Activated naive CD4-positive, alpha-beta T cell treated with anti-CD3 and anti-CD28 coated beads for 36 hours (primary cell): Measurements from ENCODE around the gene SPEN. TPM values are rescaled to one million over a fixed set of nuclear protein-coding genes. Genes with fewer than 3 reads are reported as not detected.
A peak's percentile ranks its signal among the peaks of the same experiment; 100 is the strongest.
"Not testable (repeated sequence)": the region's sequence is repeated elsewhere in the genome, so short reads cannot be mapped to it uniquely, and the experiment has no call there.

Source experiments
- CTCF ChIA-PET: fragments of 350-600 bp; sonication (Branson Sonifier 250); formaldehyde crosslinking; loops from one replicate; lab custom pipeline; 2021; ENCODE audit warnings: antibody characterized with exemption; lab: Charles Lee
- DNase-seq: peaks from one replicate; pipeline ENCODE4 v3.0.0-alpha.2; 2020
- H3K27ac Mint-ChIP-seq: one replicate; pipeline ENCODE4 v1.8.0; 2021; ENCODE audit warnings: mild to moderate bottlenecking, mixed read lengths
- H3K27me3 Mint-ChIP-seq: one replicate; pipeline ENCODE4 v1.8.0; 2021; ENCODE audit warnings: low read depth, mixed read lengths
- H3K36me3 Mint-ChIP-seq: one replicate; pipeline ENCODE4 v1.8.0; 2021; ENCODE audit warnings: low read depth, mixed read lengths
- H3K4me1 Mint-ChIP-seq: one replicate; pipeline ENCODE4 v1.8.0; 2021; ENCODE audit warnings: low read depth, mixed read lengths
- H3K4me3 Mint-ChIP-seq: one replicate; pipeline ENCODE4 v1.8.0; 2021; ENCODE audit warnings: mild to moderate bottlenecking, moderate library complexity, mixed read lengths
- H3K9me3 Mint-ChIP-seq: one replicate; pipeline ENCODE4 v1.8.0; 2021; ENCODE audit warnings: mixed read lengths
- intact Hi-C: fragments of 100-400 bp; cut with micrococcal nuclease; formaldehyde crosslinking; loops from one replicate; pipeline ENCODE4 v1.15.1; 2023
- total RNA-seq, 2 experiments: library from RNA; stranded (reverse); gene quantifications; one replicate each; pipeline ENCODE4 v1.2.3, GENCODE V29; 2021

SPEN gene
- total RNA-seq, 2 experiments from 2014 or later, result 30.7 to 33.7 TPM

DNA sequence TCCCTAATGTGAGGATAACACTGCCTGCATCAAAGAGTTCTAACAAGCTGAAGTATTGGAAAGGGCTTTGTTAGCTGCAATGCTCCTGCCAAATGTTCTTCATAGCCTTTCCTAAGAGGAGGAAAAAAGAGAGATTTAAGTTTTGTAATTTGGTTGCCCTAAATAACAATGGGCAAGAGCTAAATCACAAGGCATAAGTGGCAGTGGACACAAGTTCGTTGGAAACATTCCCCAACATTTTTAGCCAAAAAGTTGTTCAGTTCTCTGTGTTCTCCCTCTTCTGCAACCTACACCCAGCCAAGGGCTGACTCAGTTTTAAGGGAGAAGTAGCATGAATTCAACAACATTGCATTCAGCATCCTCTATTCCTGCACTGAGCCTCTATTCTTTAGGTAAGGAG, 37.4 kb upstream of the SPEN start:
- no peak overlapping the region for H3K4me3 Mint-ChIP-seq
- intact Hi-C loops, result no loop called here
- no peaks in the 10 kb centered on the region for H3K4me1 Mint-ChIP-seq
- no peaks in the 10 kb centered on the region for H3K9me3 Mint-ChIP-seq
- H3K27ac Mint-ChIP-seq, result no peak overlapping the region
- CTCF ChIA-PET, result interaction anchor here (1.3 kb wide), 1 partner anchor 18 kb away, joined by 4 read pairs; no protein-coding TSS in a partner anchor
- H3K36me3 Mint-ChIP-seq, result no peaks in the 10 kb centered on the region
- no peaks in the 10 kb centered on the region for H3K27me3 Mint-ChIP-seq
- DNase-seq, result no peak

DNA sequence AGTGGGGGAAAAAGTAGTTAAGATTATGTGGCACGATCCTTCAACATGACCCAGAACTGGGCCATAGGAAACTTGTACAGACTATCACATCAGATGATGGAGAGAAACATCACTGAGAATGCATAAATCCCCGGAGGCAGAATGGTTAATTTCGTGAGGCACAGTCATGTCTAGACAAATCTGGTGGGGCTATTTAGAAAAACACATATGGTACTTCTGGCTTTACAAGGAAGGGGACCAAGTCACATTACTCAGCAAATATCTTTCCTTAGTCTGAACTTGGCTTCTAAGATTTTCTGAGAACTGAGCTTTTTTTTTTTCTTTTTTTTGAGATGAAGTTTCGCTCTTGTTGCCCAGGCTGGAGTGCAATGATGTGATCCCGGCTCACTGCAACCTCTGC, 30.8 kb upstream of the SPEN start:
- no peak overlapping the region for H3K27ac Mint-ChIP-seq
- intact Hi-C loops, result loop anchor here (5.0 kb wide), 2 partner anchors 86 to 101 kb away; no protein-coding TSS in a partner anchor
- no peak for DNase-seq

DNA sequence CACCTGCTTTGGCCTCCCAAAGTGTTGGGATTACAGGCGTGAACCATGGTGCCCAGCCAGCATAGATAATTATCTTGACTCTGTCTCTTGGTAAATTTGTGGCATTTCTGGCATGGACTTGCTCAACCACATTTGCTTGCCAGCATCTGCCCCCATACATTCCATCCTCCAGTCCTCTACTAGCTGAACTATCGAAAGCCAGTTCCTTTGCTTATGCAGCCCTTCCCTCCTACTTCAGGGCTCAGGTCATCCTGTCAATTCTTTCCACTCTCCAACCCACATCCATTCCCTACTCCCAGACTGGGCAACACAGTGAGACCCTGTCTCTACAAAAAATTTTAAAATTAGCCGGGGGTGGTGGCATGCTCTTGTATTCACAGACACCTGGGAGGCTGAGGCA, 27.0 kb upstream of the SPEN start:
- Mint-ChIP-seq H3K4me3 (no peak overlapping the region), H3K36me3 (no peaks in the 10 kb centered on the region), H3K9me3 (no peaks in the 10 kb centered on the region), H3K4me1 (peaks cover 5% of the 10 kb centered on the region), H3K27me3 (no peaks in the 10 kb centered on the region), H3K27ac (no peak overlapping the region)
- no peak for DNase-seq
- intact Hi-C loops, result no loop called here
- CTCF ChIA-PET, result no interaction called here

More for the DNA sequence above, 30.8 kb upstream of the SPEN start:
- CTCF ChIA-PET, result interaction anchor here (0.7 to 1.8 kb wide), 2 partner anchors 189 to 191 kb away, joined by 3 to 6 read pairs; no protein-coding TSS in a partner anchor
- Mint-ChIP-seq H3K4me1 (peaks cover 4% of the 10 kb centered on the region), H3K36me3 (no peaks in the 10 kb centered on the region), H3K27me3 (no peaks in the 10 kb centered on the region), H3K4me3 (no peak overlapping the region), H3K9me3 (no peaks in the 10 kb centered on the region)

DNA sequence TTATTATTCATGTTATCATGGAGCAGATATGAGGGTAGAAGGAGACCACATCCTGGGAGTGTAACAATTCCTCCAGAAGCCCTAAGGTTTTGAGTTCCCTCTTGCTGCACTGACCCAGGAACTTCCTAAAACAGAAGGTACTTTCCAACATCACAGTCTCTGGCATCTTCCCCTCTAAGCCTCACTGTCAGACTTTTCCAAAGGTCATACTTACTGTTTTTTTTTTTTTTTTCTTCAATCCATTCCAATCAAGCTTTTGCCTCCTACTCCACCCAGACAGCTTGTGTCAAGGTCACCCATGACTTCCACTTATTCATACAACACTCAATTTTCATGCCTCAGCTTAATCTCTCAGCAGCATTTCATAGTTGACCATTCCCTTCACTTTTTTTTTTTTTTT, 21.7 kb upstream of the SPEN start:
- H3K4me1 Mint-ChIP-seq, result peaks cover 13% of the 10 kb centered on the region
- intact Hi-C loops, result no loop called here
- CTCF ChIA-PET, result no interaction called here

DNA sequence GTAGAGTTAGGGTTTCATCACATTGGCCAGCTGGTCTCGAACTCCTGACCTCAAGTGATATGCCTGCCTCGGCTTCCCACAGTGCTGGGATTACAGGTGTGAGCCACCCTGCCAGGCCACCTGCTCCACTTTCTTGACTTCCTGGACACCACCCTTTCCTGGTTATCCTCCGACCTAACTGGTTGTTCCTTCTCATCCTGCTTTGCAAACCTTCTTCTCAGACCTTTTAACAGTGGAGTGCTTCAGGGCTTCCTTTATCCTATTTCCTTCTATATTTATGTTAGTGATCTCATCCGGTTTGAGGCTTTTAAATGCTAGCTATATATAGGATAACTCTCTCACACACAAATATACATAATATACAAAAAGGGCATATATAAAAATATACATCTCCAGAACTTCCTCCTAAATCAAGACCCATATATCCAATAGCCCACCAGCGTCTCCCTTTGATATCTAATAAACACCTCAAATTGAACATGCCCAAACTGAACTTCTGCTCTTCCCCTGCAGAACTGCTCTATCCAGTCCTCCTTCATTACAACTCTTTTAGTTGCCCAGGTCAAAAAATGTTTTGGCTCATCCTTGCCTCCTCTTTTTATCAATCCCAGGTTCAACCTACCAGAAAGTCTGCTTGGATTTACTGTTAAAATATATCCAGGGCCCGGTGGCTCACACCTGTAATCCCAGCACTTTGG, 20.5 kb upstream of the SPEN start:
- CTCF ChIA-PET, result no interaction called here

More for the DNA sequence above, 21.7 kb upstream of the SPEN start:
- no peak for DNase-seq
- H3K27me3 Mint-ChIP-seq, result no peaks in the 10 kb centered on the region
- no peak overlapping the region for H3K4me3 Mint-ChIP-seq
- no peak overlapping the region for H3K27ac Mint-ChIP-seq
- H3K36me3 Mint-ChIP-seq, result no peaks in the 10 kb centered on the region
- no peaks in the 10 kb centered on the region for H3K9me3 Mint-ChIP-seq

DNA sequence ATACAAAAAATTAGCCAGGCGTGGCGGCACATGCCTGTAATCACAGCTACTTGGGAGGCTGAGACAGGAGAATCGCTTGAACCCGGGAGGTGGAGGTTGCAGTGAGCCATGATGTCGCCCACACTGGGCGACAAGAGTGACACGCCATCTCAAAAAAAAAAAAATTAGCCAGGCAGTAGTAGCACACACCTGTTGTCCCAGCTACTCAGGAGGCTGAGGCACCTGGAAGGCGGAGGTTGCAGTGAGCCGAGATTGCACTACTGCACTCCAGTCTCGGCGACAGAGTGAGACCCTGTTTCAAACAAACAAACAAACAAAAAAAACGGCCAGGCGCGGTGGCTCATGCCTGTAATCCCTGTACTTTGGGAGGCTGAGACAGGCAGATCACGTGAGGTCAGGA, 19.9 kb upstream of the SPEN start:
- H3K27ac Mint-ChIP-seq, DNase-seq, H3K36me3 Mint-ChIP-seq, H3K27me3 Mint-ChIP-seq, H3K9me3 Mint-ChIP-seq, intact Hi-C loops, H3K4me3 Mint-ChIP-seq: not testable (repeated sequence)
- H3K4me1 Mint-ChIP-seq, result peaks cover 17% of the 10 kb centered on the region
- CTCF ChIA-PET, result interaction anchor here (0.6 to 0.7 kb wide), 2 partner anchors 21 to 59 kb away, joined by 3 read pairs; no protein-coding TSS in a partner anchor

More for the DNA sequence above, 20.5 kb upstream of the SPEN start:
- H3K27ac Mint-ChIP-seq, result no peak overlapping the region
- H3K27me3 Mint-ChIP-seq, result no peaks in the 10 kb centered on the region
- H3K4me1 Mint-ChIP-seq, result peaks cover 17% of the 10 kb centered on the region
- H3K36me3 Mint-ChIP-seq, result no peaks in the 10 kb centered on the region
- intact Hi-C loops, result no loop called here
- DNase-seq, result no peak
- H3K4me3 Mint-ChIP-seq, result no peak overlapping the region
- no peaks in the 10 kb centered on the region for H3K9me3 Mint-ChIP-seq

DNA sequence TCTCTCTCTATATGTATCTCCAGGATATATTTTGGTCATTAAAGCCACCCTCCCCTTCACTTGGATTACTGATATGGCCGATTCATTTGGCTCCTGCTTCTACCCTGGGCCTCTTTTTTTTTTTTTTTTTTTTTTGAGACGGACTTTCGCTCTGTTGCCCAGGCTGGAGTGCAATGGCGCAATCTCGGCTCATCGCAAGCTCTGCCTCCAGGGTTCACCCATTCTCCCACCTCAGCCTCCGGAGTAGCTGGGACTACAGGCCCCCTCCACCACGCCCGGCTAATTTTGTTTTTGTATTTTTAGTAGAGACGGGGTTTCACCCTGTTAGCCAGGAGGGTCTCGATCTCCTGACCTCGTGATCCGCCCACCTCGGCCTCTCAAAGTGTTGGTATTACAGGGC, 18.6 kb upstream of the SPEN start:
- DNase-seq, H3K9me3 Mint-ChIP-seq, H3K4me3 Mint-ChIP-seq, H3K27ac Mint-ChIP-seq, H3K27me3 Mint-ChIP-seq, H3K36me3 Mint-ChIP-seq, intact Hi-C loops, CTCF ChIA-PET: not testable (repeated sequence)
- peaks cover 22% of the 10 kb centered on the region for H3K4me1 Mint-ChIP-seq

DNA sequence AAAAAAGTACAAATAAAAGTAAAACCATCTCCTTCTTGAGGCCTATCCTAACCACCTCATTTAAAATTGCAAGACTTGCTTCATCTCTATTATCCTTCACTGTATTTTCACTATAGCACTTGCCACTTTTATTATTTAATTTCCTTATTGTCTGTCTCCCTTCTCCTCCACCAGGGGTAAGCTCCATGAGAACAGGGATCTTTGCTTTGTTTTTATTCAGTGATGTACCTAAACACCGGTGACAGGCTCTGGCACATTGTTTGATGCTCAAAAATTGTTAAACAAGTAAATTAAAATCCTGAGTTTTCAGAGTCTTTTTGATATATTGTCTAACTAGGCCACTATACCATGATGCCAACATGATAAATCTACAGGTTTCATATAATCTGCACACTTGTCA, 17.2 kb upstream of the SPEN start:
- CTCF ChIA-PET, result interaction anchor here (0.6 to 1.2 kb wide), 2 partner anchors 15 to 76 kb away, joined by 4 to 5 read pairs; no protein-coding TSS in a partner anchor
- Mint-ChIP-seq H3K27ac (no peak overlapping the region), H3K9me3 (no peaks in the 10 kb centered on the region), H3K36me3 (no peaks in the 10 kb centered on the region), H3K27me3 (no peaks in the 10 kb centered on the region), H3K4me1 (peaks cover 22% of the 10 kb centered on the region), H3K4me3 (no peak overlapping the region)
- intact Hi-C loops, result loop anchor here (10.0 kb wide), 4 partner anchors 335 to 1075 kb away; partner anchors contain the start of genes CPLANE2 and FHAD1
- no peak for DNase-seq

DNA sequence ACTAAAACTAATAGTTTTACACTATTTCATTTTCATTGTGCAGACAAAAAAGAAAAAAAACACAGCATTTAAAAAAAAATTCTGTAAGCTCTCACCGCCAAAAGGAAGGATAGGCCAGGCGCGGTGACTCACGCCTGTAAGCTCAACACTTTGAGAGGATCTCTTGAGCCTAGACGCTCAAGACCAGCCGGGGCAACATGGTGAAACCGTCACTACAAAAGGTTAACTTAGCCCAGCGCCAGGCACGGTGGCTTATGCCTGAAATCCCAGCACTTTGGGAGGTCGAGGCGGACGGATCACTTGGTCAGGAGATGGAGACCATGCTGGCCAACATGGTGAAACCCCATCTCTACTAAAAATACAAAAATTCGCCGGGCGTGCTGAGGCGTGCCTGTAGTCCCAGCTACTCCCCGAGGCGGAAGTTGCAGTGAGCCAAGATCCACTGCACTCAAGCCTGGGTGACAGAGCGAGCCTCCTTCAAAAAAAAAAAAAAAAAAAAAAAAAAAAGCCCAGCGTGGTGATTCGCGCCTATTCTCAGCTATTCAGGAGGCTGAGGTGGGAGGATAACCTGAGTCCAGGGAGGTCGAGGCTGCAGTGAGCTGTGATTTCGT, 14.3 kb upstream of the SPEN start:
- peak overlapping the region; percentile 95 for H3K27ac Mint-ChIP-seq
- H3K4me3 Mint-ChIP-seq, result peak overlapping the region; percentile 86
- CTCF ChIA-PET, result interaction anchor here (0.6 to 2.7 kb wide), 8 partner anchors 8 to 246 kb away, joined by 3 to 18 read pairs (median 4); partner anchors contain the start of gene ZBTB17
- no peaks in the 10 kb centered on the region for H3K27me3 Mint-ChIP-seq
- no peaks in the 10 kb centered on the region for H3K36me3 Mint-ChIP-seq
- peaks cover 38% of the 10 kb centered on the region for H3K4me1 Mint-ChIP-seq
- peak; percentile 65 for DNase-seq
- intact Hi-C loops, result loop anchor here (10.0 kb wide), 4 partner anchors 332 to 1072 kb away; partner anchors contain the start of genes CPLANE2 and FHAD1
- no peaks in the 10 kb centered on the region for H3K9me3 Mint-ChIP-seq

DNA sequence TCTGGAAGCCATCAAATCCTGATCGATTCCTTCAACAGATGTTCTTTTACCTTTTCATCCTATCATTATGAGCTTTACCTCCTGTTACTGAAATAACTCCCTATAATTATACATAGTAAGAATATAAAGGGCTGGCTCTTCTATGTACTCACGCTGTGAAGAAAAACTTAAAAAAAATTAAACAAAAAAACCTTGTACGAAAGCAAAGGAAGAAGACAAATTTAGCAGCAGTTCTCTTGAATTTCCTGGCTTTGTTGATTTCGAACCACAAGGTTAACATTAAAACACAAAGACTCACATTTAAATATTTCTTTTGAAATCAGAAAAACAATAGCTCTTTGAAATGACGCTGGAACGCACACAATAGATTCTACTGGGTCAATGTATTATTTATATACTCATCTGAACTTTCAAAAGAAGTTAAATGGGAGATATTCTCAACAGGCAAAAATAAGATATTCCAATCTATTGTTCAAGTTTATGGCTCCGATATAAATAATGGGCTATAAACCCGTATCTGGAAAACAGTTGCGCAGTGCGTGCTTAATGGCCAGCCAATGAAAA, 13.6 kb upstream of the SPEN start:
- Mint-ChIP-seq H3K9me3 (no peaks in the 10 kb centered on the region), H3K4me1 (peaks cover 35% of the 10 kb centered on the region), H3K36me3 (no peaks in the 10 kb centered on the region), H3K4me3 (peak overlapping the region; percentile 86), H3K27ac (peak overlapping the region; percentile 95), H3K27me3 (no peaks in the 10 kb centered on the region)
- CTCF ChIA-PET, result interaction anchor here (0.6 to 2.7 kb wide), 10 partner anchors 9 to 178 kb away, joined by 3 to 18 read pairs (median 4); partner anchors contain the start of genes SPEN and ZBTB17
- intact Hi-C loops, result loop anchor here (1.0 to 10.0 kb wide), 6 partner anchors 132 to 1071 kb away; partner anchors contain the start of genes CPLANE2, FHAD1 and SZRD1
- no peak for DNase-seq

DNA sequence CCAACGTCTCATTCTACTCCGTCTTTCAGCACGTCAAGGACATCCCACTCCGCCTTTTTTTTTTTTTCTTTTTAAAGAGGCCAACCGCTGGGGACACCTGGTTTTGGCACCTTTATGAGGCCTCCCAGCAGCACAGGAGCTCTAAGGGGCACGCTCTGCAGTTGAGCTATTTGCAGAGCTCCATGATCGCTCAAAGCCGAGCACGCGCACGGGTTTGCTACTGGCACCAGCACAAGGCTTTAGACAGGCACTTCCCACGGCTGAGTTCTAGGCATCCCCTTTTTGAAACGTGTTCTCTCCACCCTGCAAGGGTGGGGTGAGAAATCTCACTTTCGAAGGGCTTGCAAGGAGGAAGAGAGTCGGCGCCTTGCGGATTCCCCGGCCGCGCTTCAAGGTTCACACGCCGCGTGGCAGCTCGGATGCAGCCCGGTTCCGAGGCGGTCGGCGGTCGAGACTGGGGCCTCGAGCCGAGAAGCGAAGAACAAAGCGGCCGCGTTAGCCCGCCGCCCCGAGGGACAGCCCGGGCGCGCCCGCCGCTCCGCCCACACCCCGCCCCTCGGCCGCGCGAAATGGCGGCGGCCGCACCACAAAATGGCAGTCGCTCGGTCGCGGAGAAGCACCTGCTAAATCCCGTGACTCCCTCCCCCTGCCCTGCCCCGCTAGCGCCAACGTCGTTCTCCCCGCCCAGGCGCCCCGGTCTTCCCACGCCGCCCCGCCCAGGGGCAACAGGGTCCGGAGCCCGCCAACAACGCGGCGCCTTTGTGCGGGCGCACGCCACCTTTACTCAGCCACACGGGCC, 12.9 kb upstream of the SPEN start:
- H3K4me1 Mint-ChIP-seq, result peaks cover 34% of the 10 kb centered on the region
- H3K4me3 Mint-ChIP-seq, result peak overlapping the region; percentile 86
- H3K27ac Mint-ChIP-seq, result peak overlapping the region; percentile 95
- H3K36me3 Mint-ChIP-seq, result no peaks in the 10 kb centered on the region
- DNase-seq, result peak; percentile 91
- CTCF ChIA-PET, result interaction anchor here (0.6 to 2.7 kb wide), 8 partner anchors 11 to 142 kb away, joined by 3 to 18 read pairs (median 4); partner anchors contain the start of genes SPEN and ZBTB17
- H3K9me3 Mint-ChIP-seq, result no peaks in the 10 kb centered on the region
- H3K27me3 Mint-ChIP-seq, result no peaks in the 10 kb centered on the region
- intact Hi-C loops, result loop anchor here (1.0 to 10.0 kb wide), 12 partner anchors 13 to 1070 kb away; partner anchors contain the start of genes CPLANE2, DDI2, FHAD1 and SPEN
